A673 (cell line): ENCODE measurements around the gene ADAMTS15. TPM values are rescaled to one million over a fixed set of nuclear protein-coding genes. Genes with fewer than 3 reads are reported as not detected.

Experiments used
- BruUV-seq: library from RNA; stranded (reverse); fragments of 400-500 nt; replicated peaks from 2 replicates; lab custom pipeline; 2021; lab: Mats Ljungman, UMichigan
- CTCF ChIA-PET: fragments of 300-600 bp; sonication (Branson Sonifier 250); formaldehyde crosslinking; loops from one replicate; lab custom pipeline; 2022; ENCODE audit warnings: antibody characterized with exemption; lab: Charles Lee
- POLR2A ChIA-PET: fragments of 300-600 bp; sonication (Branson Sonifier 250); formaldehyde crosslinking; loops from one replicate; lab custom pipeline; 2022; ENCODE audit warnings: antibody characterized with exemption; ENCODE audit not compliant: low non-redundant PET; lab: Charles Lee
- DNase-seq: peaks from one replicate; pipeline ENCODE4 v3.0.0-alpha.2; 2015; ENCODE audit warnings: low spot score
- H3K27ac ChIP-seq: fragments of 200-600 bp; sonication (generic); 2 replicates; pipeline ENCODE4 v1.5.1; 2016; ENCODE audit warnings: mixed run types, low read depth, mild to moderate bottlenecking, mixed read lengths, antibody characterized with exemption, low read length; ENCODE audit not compliant: poor library complexity, severe bottlenecking
- H3K27me3 ChIP-seq: fragments of 200-600 bp; sonication (generic); replicated peaks from 2 replicates; pipeline ENCODE4 v1.6.1; 2017; ENCODE audit warnings: mixed run types, low read depth, mild to moderate bottlenecking, mixed read lengths, antibody characterized with exemption, low read length; ENCODE audit not compliant: insufficient read depth, poor library complexity
- H3K36me3 ChIP-seq: fragments of 200-600 bp; sonication (generic); 2 replicates; pipeline ENCODE4 v1.6.1; 2016; ENCODE audit warnings: mixed run types, mild to moderate bottlenecking, mixed read lengths, antibody characterized with exemption, low read length; ENCODE audit not compliant: insufficient read depth, poor library complexity, severe bottlenecking
- H3K4me1 ChIP-seq: fragments of 200-600 bp; sonication (generic); 2 replicates; pipeline ENCODE4 v1.6.1; 2017; ENCODE audit warnings: mixed run types, mild to moderate bottlenecking, mixed read lengths, antibody characterized with exemption, low read length; ENCODE audit not compliant: insufficient read depth, poor library complexity, severe bottlenecking
- H3K4me3 ChIP-seq: fragments of 200-600 bp; sonication (generic); 2 replicates; pipeline ENCODE4 v1.5.1; 2016; ENCODE audit warnings: low read depth, mixed run types, mild to moderate bottlenecking, mixed read lengths, low read length; ENCODE audit not compliant: poor library complexity, severe bottlenecking
- H3K9me3 ChIP-seq: fragments of 200-600 bp; sonication (generic); 2 replicates; pipeline ENCODE4 v1.6.1; 2016; ENCODE audit warnings: mixed run types, low read depth, mild to moderate bottlenecking, mixed read lengths, antibody characterized with exemption, low read length; ENCODE audit not compliant: poor library complexity, severe bottlenecking
- CTCF ChIP-seq: fragments of 300-800, 200-600 bp; sonication (generic); conservative IDR thresholded peaks from 2 replicates; pipeline ENCODE4 v1.5.1; 2017; ENCODE audit warnings: low read depth, mild to moderate bottlenecking, antibody characterized with exemption, low read length, moderate library complexity, mixed read lengths
- EZH2 ChIP-seq: fragments of 200-600 bp; sonication (generic); IDR thresholded peaks from 2 replicates; pipeline ENCODE4 v1.6.1; 2017; ENCODE audit warnings: borderline replicate concordance, low read depth, mild to moderate bottlenecking, mixed read lengths, antibody characterized with exemption, low read length; ENCODE audit not compliant: poor library complexity, severe bottlenecking
- intact Hi-C: fragments of 100-400 bp; cut with micrococcal nuclease; formaldehyde crosslinking; loops from one replicate; pipeline ENCODE4 v1.10.0; 2022; ENCODE audit not compliant: unreplicated experiment
- total RNA-seq: library from RNA; stranded (reverse); gene quantifications from 2 replicates; pipeline ENCODE4 v1.2.3, GENCODE V29; 2021

The ADAMTS15 gene
- total RNA-seq, 1 experiment from 2014 or later = 0.99 TPM

- CTCF ChIA-PET = no interaction called here
- TF ChIP-seq EZH2 (no peak), CTCF (no peak)
- DNase-seq = no peak
- Histone ChIP-seq H3K4me3 (no peak overlapping the region), H3K9me3 (no peaks in the 10 kb centered on the region), H3K27ac (no peak overlapping the region), H3K27me3 (no peaks in the 10 kb centered on the region), H3K36me3 (no peaks in the 10 kb centered on the region), H3K4me1 (no peaks in the 10 kb centered on the region)
- no TSS peak for BruUV-seq
- intact Hi-C loops = no loop called here
- POLR2A ChIA-PET = no interaction called here
These were observed 22.6 kb downstream of the ADAMTS15 start for GRCh38 chr11:130470832-130471706.

- intact Hi-C loops = no loop called here
- TF ChIP-seq EZH2 = no peak
- TF ChIP-seq CTCF = no peak
- no peak overlapping the region for H3K4me3 ChIP-seq
- DNase-seq = no peak
- no peaks in the 10 kb centered on the region for H3K36me3 ChIP-seq
- H3K27me3 ChIP-seq = no peaks in the 10 kb centered on the region
- no TSS peak for BruUV-seq
- no peak overlapping the region for H3K27ac ChIP-seq
- H3K9me3 ChIP-seq = no peaks in the 10 kb centered on the region
- no peaks in the 10 kb centered on the region for H3K4me1 ChIP-seq
- ChIA-PET CTCF (no interaction called here), POLR2A (no interaction called here)
These were observed 23.4 kb downstream of the ADAMTS15 start for GRCh38 chr11:130471731-130472433.

- Histone ChIP-seq H3K27me3 (no peaks in the 10 kb centered on the region), H3K27ac (no peak overlapping the region), H3K4me1 (peaks cover 2% of the 10 kb centered on the region), H3K4me3 (no peak overlapping the region), H3K9me3 (no peaks in the 10 kb centered on the region), H3K36me3 (no peaks in the 10 kb centered on the region)
- intact Hi-C loops = no loop called here
- BruUV-seq = no TSS peak
- POLR2A ChIA-PET = no interaction called here
- TF ChIP-seq CTCF (no peak), EZH2 (no peak)
- CTCF ChIA-PET = no interaction called here
- DNase-seq = no peak
These were observed 24.1 kb downstream of the ADAMTS15 start for GRCh38 chr11:130472434-130472961.
